Transverse colon (tissue), 4 donors: Measurements from ENCODE around the gene CPHXL2. TPM values are rescaled to one million over a fixed set of nuclear protein-coding genes. Genes with fewer than 3 reads are reported as not detected.

Source experiments
- DNase-seq: peaks from one replicate; pipeline ENCODE4 v3.0.0-alpha.2; 2019
- H3K27ac ChIP-seq, 4 donors: fragments of 200-600 bp; sonication (generic); 2 replicates each; pipeline ENCODE4 v1.5.1; 2016 to 2018; ENCODE audit warnings: inconsistent platforms in 4 of 4
- H3K27me3 ChIP-seq: fragments of 200-600 bp; sonication (generic); 2 replicates; pipeline ENCODE4 v1.5.1; 2017; ENCODE audit warnings: inconsistent platforms
- H3K36me3 ChIP-seq, 4 donors: fragments of 200-600 bp; sonication (generic); 2 replicates each; pipeline ENCODE4 v1.5.1; 2017 to 2019; ENCODE audit warnings: inconsistent platforms in 4 of 4
- H3K4me1 ChIP-seq, 4 donors: fragments of 200-600 bp; sonication (generic); 2 replicates each; pipeline ENCODE4 v1.5.1; 2017 to 2020; ENCODE audit warnings: inconsistent platforms in 4 of 4
- H3K4me3 ChIP-seq, 4 donors: fragments of 200-600 bp; sonication (generic); 1 replicate in 1 of 4; 2 replicates in 3 of 4; pipeline versions ENCODE4 v1.5.1 to v1.6.1; 2017 to 2019; ENCODE audit warnings: inconsistent platforms in 4 of 4
- H3K9me3 ChIP-seq, 2 donors: fragments of 200-600 bp; sonication (generic); 2 replicates each; pipeline ENCODE4 v1.5.1; 2017 to 2019; ENCODE audit warnings: inconsistent platforms in 2 of 2
- EP300 ChIP-seq: sonication (generic); formaldehyde crosslinking; IDR thresholded peaks from one replicate; pipeline ENCODE4 v1.6.1; 2017; ENCODE audit warnings: antibody characterized with exemption, low read depth
- POLR2A ChIP-seq: fragments of 450-650 bp; IDR thresholded peaks from one replicate; pipeline ENCODE4 v1.6.1; 2016; ENCODE audit warnings: antibody characterized with exemption, mild to moderate bottlenecking, moderate library complexity
- POLR2AphosphoS5 ChIP-seq, 3 donors: sonication (generic); formaldehyde crosslinking; IDR thresholded peaks; one replicate each; pipeline ENCODE4 v1.6.1; 2016; ENCODE audit warnings: antibody characterized with exemption in 3 of 3
- WGBS, 2 donors: methylation state at CpG; one replicate each; pipeline ENCODE4 v1.1.5; 2018; ENCODE audit warnings: low coverage in 1 of 2; 5-methylcytosine and 5-hydroxymethylcytosine counted together
- in situ Hi-C, 4 donors: fragments of 200-750 bp; cut with MboI; loops; one replicate each; pipeline versions ENCODE4 v1.15.0 to v1.15.1; 2017; ENCODE audit warnings: low sequenced_read_pairs in 3 of 4, low pct_ligation_motif_present in 1 of 4, low pct_unique_long_range_greater_than_20kb in 1 of 4
- intact Hi-C: fragments of 100-400 bp; cut with DNase I; formaldehyde crosslinking; loops from one replicate; pipeline ENCODE4 v1.15.1; 2023; ENCODE audit warnings: low total_unique reads
- total RNA-seq, 4 donors: library from RNA; depleted of rRNA; stranded (reverse); fragments of >200 nt; gene quantifications; one replicate each; pipeline ENCODE4 v1.1.0, GENCODE V29; 2016
- TF ChIP-seq, protein P1 (sequence below), 5 experiments: fragments of 200-600 bp in 3 of 5; fragments of 450-650 bp in 2 of 5; sonication (generic) in 3 of 5; IDR thresholded peaks; 1 replicate in 2 of 5; 2 replicates in 3 of 5; pipeline ENCODE4 v1.5.1; 2016 to 2017; ENCODE audit warnings: antibody characterized with exemption in 5 of 5, inconsistent platforms in 3 of 5, mild to moderate bottlenecking in 2 of 5, moderate library complexity in 1 of 5

Gene CPHXL2
- total RNA-seq, 4 donors from 2014 or later, result not detected

DNA sequence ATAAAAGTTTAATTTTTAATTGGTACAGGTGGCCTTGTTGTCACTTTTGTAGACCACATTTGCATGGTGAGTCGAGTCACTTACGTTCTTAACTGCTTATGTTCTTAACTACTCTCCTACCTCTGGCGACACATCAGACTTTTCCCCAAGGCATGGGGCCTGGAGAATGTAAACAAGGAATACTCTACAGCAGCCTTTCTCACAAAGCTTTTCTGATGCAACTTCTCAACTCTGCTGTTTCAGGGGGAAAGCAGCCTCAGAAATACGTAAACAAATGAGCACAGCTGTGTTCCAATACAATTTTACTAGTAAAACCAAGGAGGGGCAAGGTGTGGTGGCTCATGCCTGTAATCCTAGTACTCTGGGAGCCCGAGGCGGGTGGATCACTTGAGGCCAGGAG is 36.2 kb downstream of the CPHXL2 start:
- no peak for DNase-seq
- Histone ChIP-seq H3K36me3 (peaks cover 0 to 56% (median 29%) of the 10 kb centered on the region in 4 donors), H3K4me3 (no peak overlapping the region), H3K27ac (no peak overlapping the region), H3K4me1 (peaks cover 5 to 16% (median 7%) of the 10 kb centered on the region in 4 donors), H3K27me3 (no peaks in the 10 kb centered on the region), H3K9me3 (no peaks in the 10 kb centered on the region)
- WGBS, 2 donors, result 71 to 77% methylated on average over 6 of the region's 6 CpGs
- intact Hi-C loops (no loop called here), in situ Hi-C loops (loop anchor here in 2 of 4 donors (25.0 kb wide), 2 partner anchors 178 to 1547 kb away; partner anchors contain the start of genes TMEM170A (in 2 of the 2), MON1B (in 1 of the 2) and SYCE1L (in 1 of the 2))
- no peak for TF ChIP-seq EP300
- no peak for TF ChIP-seq POLR2A
- TF ChIP-seq, protein P1, sequence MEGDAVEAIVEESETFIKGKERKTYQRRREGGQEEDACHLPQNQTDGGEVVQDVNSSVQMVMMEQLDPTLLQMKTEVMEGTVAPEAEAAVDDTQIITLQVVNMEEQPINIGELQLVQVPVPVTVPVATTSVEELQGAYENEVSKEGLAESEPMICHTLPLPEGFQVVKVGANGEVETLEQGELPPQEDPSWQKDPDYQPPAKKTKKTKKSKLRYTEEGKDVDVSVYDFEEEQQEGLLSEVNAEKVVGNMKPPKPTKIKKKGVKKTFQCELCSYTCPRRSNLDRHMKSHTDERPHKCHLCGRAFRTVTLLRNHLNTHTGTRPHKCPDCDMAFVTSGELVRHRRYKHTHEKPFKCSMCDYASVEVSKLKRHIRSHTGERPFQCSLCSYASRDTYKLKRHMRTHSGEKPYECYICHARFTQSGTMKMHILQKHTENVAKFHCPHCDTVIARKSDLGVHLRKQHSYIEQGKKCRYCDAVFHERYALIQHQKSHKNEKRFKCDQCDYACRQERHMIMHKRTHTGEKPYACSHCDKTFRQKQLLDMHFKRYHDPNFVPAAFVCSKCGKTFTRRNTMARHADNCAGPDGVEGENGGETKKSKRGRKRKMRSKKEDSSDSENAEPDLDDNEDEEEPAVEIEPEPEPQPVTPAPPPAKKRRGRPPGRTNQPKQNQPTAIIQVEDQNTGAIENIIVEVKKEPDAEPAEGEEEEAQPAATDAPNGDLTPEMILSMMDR (IDR thresholded peaks at IDR 0.05), result no peak
- no peak for TF ChIP-seq POLR2AphosphoS5 (IDR thresholded peaks at IDR 0.05)

DNA sequence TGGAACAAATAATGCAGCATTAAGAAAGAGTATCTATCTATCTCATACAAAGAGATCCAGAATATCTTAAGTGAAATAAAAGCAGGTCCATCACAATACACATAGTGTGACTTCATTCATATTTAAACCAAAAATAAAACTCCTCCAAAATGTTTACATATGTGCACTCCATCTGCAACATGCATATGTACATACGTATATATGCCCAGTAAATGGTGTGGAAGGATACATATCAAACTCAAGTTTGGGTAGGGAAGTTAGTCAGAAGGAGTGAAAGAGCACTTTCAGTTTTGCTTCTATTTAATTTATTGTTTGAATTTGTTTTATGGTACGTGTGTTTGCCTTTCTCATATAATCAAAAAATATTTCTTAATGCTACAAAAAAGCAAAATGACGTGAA is 41.8 kb downstream of the CPHXL2 start:
- intact Hi-C loops (no loop called here), in situ Hi-C loops (loop anchor here in 2 of 4 donors (25.0 kb wide), 2 partner anchors 173 to 1552 kb away; partner anchors contain the start of genes TMEM170A (in 2 of the 2), MON1B (in 1 of the 2) and SYCE1L (in 1 of the 2))
- H3K4me3 ChIP-seq, result no peak overlapping the region
- 77 to 78% methylated on average over 3 of the region's 3 CpGs for WGBS, 2 donors
- no peaks in the 10 kb centered on the region for H3K4me1 ChIP-seq
- H3K27ac ChIP-seq, result no peak overlapping the region
- no peak for DNase-seq
- H3K36me3 ChIP-seq, result peaks cover 0 to 86% (median 47%) of the 10 kb centered on the region in 4 donors
- no peaks in the 10 kb centered on the region for H3K27me3 ChIP-seq
- TF ChIP-seq POLR2AphosphoS5 (IDR thresholded peaks at IDR 0.05), result no peak
- H3K9me3 ChIP-seq, result no peaks in the 10 kb centered on the region

DNA sequence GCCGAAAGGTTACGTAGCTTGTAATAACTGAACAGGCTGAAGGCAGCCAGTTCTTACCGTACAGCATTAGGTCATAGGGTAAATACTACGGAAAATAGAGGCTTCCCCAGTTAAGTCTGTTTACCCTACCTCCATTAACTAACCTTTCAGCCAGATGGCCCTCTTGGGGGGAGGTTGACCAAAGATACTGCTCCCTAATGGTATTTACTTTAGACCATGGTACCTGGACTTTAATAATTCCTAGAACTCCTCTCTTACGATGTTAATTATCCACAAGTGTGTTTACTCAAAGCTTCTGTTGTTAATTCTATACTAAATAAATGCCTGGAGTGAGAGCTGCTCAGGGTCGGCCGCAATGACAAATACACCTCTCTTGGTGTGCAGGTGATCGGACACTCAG is 44.0 kb downstream of the CPHXL2 start:
- in situ Hi-C loops (loop anchor here in 2 of 4 donors (25.0 kb wide), 2 partner anchors 171 to 1554 kb away; partner anchors contain the start of genes TMEM170A (in 2 of the 2), MON1B (in 1 of the 2) and SYCE1L (in 1 of the 2)), intact Hi-C loops (no loop called here)
- DNase-seq, result no peak

DNA sequence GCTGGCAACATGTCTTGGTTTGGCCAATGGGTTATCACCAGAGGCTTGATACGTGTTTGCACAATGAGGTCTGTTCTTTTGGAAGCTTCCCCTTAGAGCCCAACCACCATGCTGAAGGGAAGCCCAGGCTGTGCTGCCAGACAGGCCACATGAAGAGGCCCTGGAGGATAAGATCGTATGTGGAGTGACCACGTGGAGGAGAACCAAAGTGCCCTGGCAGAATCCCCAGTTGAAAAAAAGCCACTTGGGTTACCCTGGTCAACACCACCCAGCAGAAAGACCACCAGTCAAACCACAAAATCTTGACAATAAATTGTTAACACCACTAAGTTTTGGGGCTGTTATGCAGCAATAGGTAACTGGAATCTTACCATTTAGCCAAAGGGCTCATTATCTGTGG is 46.8 kb downstream of the CPHXL2 start:
- no peak for DNase-seq
- Histone ChIP-seq H3K27ac (no peak overlapping the region), H3K4me1 (no peaks in the 10 kb centered on the region), H3K27me3 (no peaks in the 10 kb centered on the region), H3K4me3 (no peak overlapping the region), H3K9me3 (no peaks in the 10 kb centered on the region), H3K36me3 (peaks cover 0 to 68% (median 34%) of the 10 kb centered on the region in 4 donors)
- TF ChIP-seq EP300, result no peak
- TF ChIP-seq, protein P1 (IDR thresholded peaks at IDR 0.05), result no peak
- no peak for TF ChIP-seq POLR2A
- TF ChIP-seq POLR2AphosphoS5 (IDR thresholded peaks at IDR 0.05), result no peak
- intact Hi-C loops, result no loop called here
- WGBS, 2 donors, result 83 to 95% methylated on average over 2 to 3 of the region's 3 CpGs
- in situ Hi-C loops, result loop anchor here in 2 of 4 donors (25.0 kb wide), 2 partner anchors 168 to 1557 kb away; partner anchors contain the start of genes TMEM170A (in 2 of the 2), MON1B (in 1 of the 2) and SYCE1L (in 1 of the 2)

More for the DNA sequence above, 44.0 kb downstream of the CPHXL2 start:
- 94% methylated on average over 8 of the region's 8 CpGs; no CpG with 5 or more reads in 1 of the 2 donors for WGBS, 2 donors
- H3K4me3 ChIP-seq, result no peak overlapping the region
- H3K27ac ChIP-seq, result no peak overlapping the region
- H3K36me3 ChIP-seq, result peaks cover 0 to 85% (median 48%) of the 10 kb centered on the region in 4 donors
- H3K4me1 ChIP-seq, result no peaks in the 10 kb centered on the region
- no peaks in the 10 kb centered on the region for H3K27me3 ChIP-seq
- no peaks in the 10 kb centered on the region for H3K9me3 ChIP-seq
- TF ChIP-seq POLR2A (no peak), POLR2AphosphoS5 (IDR thresholded peaks at IDR 0.05) (no peak), EP300 (no peak)
- TF ChIP-seq, protein P1 (IDR thresholded peaks at IDR 0.05), result no peak
